GM18873 (cell line): ENCODE data around the gene GDF9.
"Not testable (repeated sequence)": the region's sequence is repeated elsewhere in the genome, so short reads cannot be mapped to it uniquely, and the experiment has no call there.

Source experiments
- ATAC-seq: cut with Tn5 transposase; IDR thresholded peaks from one replicate; pipeline ENCODE4 v1.9.1; 2021; ENCODE audit warnings: mild to moderate bottlenecking, moderate library complexity, moderate number of reproducible peaks; ENCODE audit not compliant: unreplicated experiment, low FRiP score

Gene GDF9

GRCh38 chr5:132873119-132873929 lies 7.1 kb upstream of the GDF9 start, which contains the start of gene LEAP2:
Gene LEAP2 (plus strand): TSS chr5:132873668. CDS start chr5:132873695, 27 bp downstream.
- ATAC-seq = no peak

DNA sequence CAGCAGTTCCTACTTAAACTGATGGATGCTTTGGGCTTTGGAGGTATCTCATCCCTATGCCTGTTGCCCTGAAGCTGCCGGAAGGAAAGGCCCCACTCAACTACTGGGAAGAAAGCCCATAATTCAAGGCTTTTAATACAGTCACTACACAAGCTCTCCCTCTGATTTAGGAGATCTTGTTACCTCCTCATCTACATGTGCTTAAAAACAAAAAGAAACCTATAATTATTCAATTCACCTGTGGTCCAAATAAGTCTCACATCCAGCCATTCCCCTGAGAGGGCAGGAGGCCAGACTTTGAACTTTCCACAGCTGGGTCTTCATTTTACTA lies 6.5 kb upstream of the GDF9 start:
- no peak for ATAC-seq

DNA sequence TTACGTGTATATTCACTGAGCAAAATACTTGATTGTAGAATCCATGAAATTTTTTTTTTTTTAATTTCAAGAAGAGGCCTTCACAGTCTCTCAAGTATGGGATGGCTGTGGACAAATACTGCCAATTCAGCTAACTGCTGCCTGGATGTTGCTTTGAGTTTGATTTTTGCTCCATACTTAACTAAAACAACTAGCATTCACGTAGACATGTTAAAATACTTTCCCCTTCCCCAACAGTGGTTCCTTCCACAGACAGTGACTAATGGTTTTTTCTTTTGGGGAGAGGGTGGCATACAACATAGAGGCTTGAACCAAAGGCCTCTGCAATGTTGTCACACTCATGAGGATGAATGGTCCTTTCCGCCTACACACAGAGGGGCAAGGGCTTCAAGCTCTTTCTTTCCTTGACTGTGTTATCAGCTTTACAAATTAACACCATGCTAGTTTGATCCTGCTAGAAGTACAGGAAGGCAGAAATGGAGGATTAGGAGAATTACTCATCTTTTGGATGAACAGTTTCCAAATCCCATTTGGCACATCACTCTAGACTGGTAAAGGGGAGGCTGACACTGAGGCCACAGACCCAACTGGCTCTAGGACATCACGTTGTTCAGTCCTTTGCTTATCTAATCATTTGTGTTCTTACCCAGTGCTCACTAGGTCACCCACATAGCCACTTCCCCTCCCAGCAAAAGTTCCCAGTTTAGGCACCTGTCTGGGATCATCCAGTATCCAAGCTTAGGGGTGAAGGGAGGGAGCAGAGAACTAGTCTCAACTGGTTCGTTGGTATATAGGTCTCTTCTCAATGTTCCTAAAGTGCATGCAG lies 5.4 kb upstream of the GDF9 start:
- no peak for ATAC-seq

DNA sequence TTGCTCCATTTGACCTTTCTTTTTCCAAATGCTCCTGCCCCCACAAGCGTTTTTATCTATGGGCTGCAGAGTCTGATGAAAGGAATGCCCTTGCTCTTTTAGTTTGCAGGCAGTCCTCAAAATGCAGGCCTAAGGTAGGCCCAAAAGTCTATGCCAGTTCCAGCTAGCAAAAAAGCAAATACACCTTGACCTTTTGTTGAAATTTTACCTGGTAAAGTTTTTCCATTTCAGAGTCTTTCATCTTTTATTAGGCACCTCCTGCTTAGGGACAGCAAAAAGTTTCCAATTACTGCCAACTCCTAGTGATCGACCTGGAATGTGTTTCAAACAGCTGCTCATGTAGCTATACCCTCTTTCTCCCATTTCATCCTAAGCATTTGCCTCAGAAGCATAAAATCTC lies 4.5 kb upstream of the GDF9 start:
- no peak for ATAC-seq

DNA sequence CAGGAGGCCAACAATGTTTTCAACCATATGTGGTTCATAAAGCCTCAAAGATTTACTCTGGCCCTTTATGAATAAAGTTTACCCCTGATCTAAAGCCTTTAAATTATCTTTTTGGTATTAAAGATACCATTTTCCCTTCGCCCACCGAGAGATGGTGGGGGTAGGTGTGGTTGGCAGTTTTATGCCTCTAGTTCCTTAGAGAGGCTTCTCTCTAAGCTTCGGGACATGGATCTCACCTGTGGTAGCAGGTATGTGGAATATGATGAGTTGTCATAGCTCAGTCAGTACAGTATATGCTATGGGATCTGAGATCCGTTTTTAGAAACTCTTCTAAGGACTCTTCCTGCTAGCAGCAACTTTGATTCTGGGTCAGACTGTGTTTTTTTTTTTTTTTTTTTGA lies 2.5 kb upstream of the GDF9 start:
- ATAC-seq = no peak

- peak; percentile 3 for ATAC-seq
These were observed 780 bp upstream of the GDF9 start for GRCh38 chr5:132867046-132867451.

DNA sequence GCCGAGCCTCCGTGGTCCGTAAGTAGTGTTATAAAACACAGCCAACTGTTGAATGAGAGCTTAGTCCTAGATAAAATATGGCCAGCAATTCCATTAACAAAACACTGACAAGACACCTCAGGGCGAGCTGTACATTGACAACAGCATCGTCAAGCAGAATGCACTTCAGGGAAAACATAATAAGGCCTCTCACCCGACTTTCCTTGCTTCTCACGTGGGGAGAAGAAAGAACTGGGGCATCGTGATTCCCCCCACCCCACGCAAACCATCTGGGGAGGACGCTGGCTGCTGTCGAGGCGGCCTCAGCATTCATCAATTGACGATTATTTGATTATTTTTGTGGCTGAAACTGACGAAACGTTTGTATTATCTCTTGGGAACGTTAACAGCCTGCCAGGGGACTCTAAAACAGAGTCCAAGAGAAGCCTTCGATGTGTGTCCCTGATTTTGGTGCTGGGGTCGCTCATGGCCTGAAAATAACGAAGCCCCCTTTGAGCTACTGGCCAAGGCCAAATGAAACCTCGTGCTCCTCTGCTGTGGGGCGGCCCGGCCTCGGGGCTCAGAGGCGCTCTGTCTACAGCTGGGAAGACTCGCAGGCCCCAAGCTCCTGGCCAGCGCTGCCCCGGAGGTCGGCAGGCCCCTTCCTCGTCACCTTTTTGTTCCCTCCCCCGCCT lies 464 bp downstream of the GDF9 start:
- ATAC-seq = no peak

GRCh38 chr5:132860742-132861141 lies 5.5 kb downstream of the GDF9 start:
- ATAC-seq = no peak

GRCh38 chr5:132859889-132860437 lies 6.3 kb downstream of the GDF9 start:
- ATAC-seq = no peak

- no peak for ATAC-seq
These were observed 10.3 kb downstream of the GDF9 start for GRCh38 chr5:132856011-132856410.

- not testable (repeated sequence) for ATAC-seq
These were observed 11.3 kb downstream of the GDF9 start for GRCh38 chr5:132854992-132855391.

GRCh38 chr5:132854301-132854700 lies 12.0 kb downstream of the GDF9 start:
- ATAC-seq = no peak

DNA sequence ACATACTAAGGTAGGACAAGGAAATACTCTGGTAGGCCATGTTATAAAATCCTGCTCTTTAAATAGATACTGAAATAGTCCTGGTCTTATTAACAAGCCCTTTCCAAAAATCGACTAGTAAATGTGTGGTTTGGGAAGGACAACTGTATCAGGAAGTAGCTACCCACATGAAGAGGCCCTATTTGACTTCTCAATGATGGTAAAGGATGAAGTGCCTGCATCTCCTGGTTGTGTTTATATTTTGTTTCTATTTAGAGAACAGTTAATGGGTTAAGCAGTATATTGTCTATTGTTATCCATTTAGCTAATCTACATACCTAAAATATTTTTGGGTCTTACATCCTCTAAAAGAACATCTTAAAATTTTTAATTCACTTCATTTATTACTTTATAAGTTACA lies 12.5 kb downstream of the GDF9 start:
- no peak for ATAC-seq

GRCh38 chr5:132853323-132853722 lies 12.9 kb downstream of the GDF9 start:
- no peak for ATAC-seq

DNA sequence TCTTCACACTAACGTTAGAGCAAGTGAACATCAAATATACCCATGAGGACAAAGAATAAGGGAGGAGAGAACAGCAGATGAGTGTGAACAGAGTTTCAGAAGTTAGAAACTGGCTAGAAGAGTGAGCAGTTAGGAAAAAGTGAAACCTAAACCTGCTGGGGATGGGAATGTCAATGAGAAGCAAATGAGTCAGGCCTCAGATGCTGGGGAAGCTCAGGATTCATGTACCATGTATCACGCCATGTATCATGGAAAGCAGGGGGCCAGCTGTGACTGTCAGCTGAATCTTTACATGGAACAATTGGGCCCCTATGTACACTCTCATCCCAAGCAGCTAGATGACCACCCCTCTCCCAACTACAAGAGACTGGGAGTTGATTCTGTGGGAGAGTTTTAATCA lies 16.2 kb downstream of the GDF9 start:
- no peak for ATAC-seq

GRCh38 chr5:132849347-132849746 lies 16.9 kb downstream of the GDF9 start:
- ATAC-seq = no peak

GRCh38 chr5:132848270-132848669 lies 18.0 kb downstream of the GDF9 start:
- ATAC-seq = no peak

GRCh38 chr5:132841305-132841704 lies 25.0 kb downstream of the GDF9 start:
- ATAC-seq = no peak

GRCh38 chr5:132840896-132841295 lies 25.4 kb downstream of the GDF9 start:
- ATAC-seq = no peak

GRCh38 chr5:132840313-132840712 lies 26.0 kb downstream of the GDF9 start:
- ATAC-seq = no peak
